AG09319 (cell line): ENCODE data around the gene CCNO.

ENCODE experiments used
- DNase-seq: peaks from one replicate; pipeline ENCODE4 v3.0.0-alpha.2; 2010; ENCODE audit warnings: low read depth; ENCODE audit errors: extremely low read depth
- TF ChIP-seq, protein P1 (sequence below): IDR thresholded peaks from 2 replicates; pipeline ENCODE4 v1.5.1; 2011; ENCODE audit warnings: low read depth, mild to moderate bottlenecking, inconsistent platforms, low read length, moderate library complexity

Gene CCNO

DNA sequence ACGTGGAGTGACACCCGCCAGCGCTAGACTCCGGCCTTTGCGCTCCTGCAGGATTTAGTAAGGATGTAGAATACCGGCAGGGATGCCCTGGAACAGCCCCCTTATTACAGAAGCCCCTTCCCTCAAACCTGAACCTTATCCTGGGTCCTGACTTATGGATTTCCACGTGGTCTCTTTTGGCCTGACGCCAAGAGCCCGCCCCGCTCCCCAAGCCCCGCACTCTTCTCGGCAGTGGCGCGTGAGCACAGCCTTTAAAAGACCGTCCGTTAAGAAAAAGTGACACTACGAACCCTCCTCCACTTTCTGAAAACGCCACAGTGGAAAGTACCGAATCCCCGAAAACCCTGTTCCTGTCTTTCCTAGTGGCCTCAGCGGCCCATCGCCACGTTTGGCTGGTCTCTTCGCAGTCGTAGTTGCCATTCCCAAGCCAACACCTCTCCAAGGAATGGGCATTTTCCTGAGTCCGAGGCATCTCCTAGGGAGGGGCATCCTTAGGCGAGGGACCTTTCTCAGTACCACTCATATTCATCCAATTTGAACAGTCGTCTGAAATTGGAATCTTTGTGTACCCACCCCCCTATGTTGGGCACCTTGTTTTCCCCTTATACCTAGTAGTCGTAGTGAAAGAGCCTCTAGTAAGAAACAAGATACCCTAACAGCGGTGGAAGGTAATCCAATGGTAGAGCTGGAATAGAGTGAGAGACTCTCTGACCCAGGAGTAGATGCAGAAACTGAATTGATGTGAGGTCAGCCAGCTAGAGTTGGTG is 5.6 kb downstream of the CCNO start:
- DNase-seq = no peak
- TF ChIP-seq, protein P1, sequence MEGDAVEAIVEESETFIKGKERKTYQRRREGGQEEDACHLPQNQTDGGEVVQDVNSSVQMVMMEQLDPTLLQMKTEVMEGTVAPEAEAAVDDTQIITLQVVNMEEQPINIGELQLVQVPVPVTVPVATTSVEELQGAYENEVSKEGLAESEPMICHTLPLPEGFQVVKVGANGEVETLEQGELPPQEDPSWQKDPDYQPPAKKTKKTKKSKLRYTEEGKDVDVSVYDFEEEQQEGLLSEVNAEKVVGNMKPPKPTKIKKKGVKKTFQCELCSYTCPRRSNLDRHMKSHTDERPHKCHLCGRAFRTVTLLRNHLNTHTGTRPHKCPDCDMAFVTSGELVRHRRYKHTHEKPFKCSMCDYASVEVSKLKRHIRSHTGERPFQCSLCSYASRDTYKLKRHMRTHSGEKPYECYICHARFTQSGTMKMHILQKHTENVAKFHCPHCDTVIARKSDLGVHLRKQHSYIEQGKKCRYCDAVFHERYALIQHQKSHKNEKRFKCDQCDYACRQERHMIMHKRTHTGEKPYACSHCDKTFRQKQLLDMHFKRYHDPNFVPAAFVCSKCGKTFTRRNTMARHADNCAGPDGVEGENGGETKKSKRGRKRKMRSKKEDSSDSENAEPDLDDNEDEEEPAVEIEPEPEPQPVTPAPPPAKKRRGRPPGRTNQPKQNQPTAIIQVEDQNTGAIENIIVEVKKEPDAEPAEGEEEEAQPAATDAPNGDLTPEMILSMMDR = no peak

DNA sequence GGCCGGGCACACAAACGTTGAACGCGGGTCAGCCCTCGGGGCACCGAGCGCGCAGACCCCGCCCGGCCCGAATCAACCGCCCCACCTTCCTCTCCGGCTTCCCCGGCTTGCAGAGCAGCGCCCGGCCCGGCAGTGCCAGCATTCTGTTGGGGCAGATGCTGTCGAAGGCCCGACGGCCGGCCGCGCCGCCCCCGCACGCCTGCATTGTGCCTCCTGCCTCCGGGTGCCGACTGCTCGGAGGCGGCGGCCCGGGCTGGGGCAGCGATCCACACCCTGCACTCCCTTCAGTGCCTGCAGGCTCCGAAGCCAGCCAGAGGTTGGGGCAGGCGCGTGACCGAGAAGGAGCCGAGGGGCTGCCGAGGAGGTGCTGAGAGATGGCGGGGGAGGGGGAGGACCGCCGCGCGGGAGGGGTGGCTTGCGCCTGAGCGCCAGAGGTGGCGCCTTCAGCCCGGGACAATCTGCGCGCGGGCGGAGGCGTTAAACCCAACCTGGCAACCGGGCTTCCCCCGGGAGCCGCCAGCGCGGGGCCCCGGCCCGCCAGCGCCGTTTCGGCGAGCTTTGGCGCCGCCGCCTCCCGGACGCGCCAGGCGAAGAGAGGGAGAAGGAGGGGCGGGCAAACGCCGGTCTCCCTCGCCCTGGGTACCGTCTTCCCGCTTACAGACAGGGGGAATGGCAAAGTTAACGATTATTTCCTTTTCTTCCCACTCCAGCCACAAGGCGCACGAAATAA is 6.3 kb downstream of the CCNO start, which contains the start of gene MCIDAS:
Gene MCIDAS, minus strand, starts transcription at position 382 of the 730 bp plus-strand sequence. Its CDS starts 177 bp downstream, at position 205.
- DNase-seq = no peak
- TF ChIP-seq, protein P1 = no peak; the same call in 1 of the 2 replicates

DNA sequence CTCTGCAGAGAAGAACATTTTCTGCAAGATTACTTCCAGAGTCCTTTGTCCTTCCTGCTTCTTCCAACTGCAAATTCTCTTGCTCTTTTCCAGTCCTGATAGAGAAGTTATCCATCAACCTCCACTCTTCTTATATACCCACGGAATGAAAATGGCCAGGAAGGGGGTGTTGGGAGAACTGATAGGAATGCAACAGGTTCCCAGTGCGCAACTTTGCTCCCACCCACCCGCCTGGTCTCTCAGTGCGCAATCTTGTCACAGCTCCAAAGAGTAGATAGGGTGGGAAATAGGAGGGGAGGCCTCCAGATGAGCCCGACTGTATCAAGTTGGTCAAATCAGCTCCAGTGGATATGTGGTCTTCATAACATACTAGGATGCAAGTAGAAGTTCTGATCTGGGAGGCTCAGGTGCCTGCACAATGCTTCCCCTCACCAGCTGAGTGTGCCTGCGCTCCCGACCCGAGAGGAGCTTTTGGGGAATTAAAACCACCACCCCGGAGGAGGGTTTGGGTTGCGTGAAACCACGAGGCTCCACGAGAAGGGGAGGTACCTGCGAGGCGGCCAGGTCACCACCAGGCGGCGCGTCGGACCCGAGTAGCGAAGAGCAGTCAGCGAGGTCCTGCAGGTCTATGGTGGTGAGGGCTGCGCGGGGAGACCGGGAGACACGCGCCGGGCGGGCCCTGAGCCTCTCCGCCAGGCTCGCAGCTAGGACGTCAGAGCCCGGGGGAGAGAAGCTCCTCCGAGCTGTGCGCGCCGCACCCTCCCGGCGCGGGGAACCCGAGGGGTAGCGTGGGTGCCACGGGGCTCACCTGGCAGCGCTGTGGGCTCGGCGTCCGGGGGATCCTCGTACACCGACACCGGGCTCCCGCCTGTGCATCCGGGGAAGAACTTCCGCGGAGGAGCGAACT is 7.1 kb downstream of the CCNO start:
- DNase-seq = no peak
- TF ChIP-seq, protein P1 = peak; percentile 41

DNA sequence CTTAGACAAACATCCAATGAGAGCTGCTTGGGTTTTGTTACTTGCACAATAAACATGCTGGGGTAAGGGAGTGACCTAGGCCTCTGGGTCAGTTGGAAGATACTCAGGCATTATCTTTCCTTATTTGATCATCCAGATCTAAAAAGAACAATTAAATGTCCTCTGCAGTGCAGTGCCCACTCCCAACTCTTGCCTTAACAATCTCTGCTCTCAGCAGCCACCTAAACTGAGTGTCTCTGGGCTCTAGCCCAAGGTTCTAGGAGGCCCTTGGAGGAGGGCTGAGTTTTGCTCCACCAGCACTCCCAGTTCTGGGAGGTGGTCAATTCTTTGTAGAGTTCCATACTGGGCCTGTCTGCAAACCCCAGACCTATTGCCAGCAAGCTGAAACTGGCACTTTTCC is 8.1 kb downstream of the CCNO start:
- TF ChIP-seq, protein P1 = no peak
- DNase-seq = no peak

DNA sequence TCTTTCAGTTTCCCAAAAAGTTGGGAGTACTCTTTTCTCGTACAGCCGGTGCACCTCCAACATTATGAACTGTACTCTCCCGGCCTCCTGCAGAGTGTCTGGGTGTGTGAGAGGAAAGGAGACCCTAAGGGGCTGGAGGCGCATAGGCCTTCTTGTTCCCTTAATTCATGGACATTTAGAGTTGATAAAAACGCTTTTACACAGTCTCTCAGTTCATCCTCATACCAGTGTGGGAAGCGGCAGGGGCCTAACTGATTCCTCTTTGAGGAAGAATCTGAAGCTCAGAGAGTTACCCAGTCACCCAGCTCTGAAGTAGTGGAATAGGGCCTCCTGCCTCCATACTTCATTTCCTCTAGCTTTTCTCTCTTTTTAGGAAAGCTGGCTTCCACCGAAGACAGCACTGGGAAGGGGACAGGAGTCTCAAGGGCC is 9.6 kb downstream of the CCNO start:
- no peak for DNase-seq
- TF ChIP-seq, protein P1 = no peak

DNA sequence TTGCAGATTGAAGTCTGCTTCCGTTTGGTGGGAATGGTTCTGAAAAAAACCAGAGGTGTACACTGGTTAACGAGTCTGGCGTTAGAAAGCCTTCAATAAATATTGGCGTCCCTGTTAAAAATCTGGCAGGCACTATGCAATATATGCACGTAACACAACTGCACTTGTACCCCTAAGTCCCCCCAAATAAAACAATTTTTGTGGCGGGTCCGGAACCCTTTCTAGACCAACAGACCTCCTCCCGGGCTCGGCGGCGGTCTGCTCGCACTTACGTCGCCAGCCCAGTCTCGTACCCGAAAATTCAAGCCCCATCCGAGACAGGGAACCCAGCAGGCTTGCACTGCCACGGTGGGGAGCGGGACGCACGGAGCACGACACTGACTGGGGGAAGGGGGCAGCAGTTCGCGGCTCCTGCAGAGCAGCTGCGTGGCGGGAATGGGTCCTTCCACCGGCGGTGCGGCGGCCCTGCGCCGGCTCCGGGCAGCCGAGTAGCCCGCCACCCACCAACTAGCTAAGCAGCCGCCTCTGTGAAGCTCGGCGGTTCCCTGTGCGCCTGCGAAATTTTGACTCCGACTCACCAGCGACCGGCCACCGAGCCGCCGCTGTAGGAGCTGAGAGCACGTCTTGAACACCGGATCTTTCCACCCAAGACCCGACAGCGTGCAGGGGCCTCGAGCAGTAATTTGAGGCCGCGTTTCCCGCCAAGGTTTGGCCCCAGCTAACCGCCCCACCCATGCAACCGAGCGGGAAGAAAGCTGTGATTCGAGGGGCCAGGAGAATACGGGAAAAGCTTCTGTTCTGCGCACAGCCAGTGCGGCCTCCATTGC is 10.2 kb downstream of the CCNO start:
- no peak for DNase-seq
- TF ChIP-seq, protein P1 = no peak
